Neural progenitor cell (in vitro differentiated cells): ENCODE results near the gene CALN1.
"Not testable (repeated sequence)": the region's sequence is repeated elsewhere in the genome, so short reads cannot be mapped to it uniquely, and the experiment has no call there.

Experiments
- EZH2 ChIP-seq: fragments of 200-600 bp; sonication (generic); IDR thresholded peaks from 2 replicates; pipeline ENCODE4 v1.6.1; 2017; ENCODE audit warnings: antibody characterized with exemption, mild to moderate bottlenecking, moderate library complexity
- EZH2phosphoT487 ChIP-seq: fragments of 200-600 bp; sonication (generic); IDR thresholded peaks from 2 replicates; pipeline ENCODE4 v1.6.1; 2017; ENCODE audit warnings: antibody characterized with exemption
- TF ChIP-seq, protein P1 (sequence below): fragments of 200-600 bp; sonication (generic); IDR thresholded peaks from 2 replicates; pipeline ENCODE4 v1.5.1; 2017; ENCODE audit warnings: antibody characterized with exemption, mild to moderate bottlenecking

DNA sequence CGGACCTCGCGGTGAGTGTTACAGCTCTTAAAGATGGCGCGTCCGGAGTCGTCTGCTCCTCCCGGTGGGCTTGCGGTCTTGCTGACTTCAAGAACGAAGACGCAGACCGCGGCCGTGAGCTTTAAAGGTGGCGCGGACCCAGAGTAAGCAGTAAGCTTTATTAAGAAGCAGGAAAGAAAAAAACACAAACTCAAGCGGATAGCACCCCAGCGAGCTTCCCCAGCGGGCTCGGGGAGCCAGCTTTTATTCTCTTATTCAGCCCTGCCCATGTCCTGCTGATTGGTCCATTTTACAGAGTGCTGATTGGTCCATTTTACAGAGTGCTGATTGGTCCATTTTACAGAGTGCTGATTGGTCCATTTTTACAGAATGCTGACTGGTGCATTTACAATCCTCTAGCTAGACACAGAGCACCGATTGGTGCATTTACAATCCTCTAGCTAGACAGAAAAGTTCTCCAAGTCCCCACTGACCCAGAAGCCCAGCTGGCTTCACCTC, at the start of gene CALN1:
- TF ChIP-seq, protein P1, sequence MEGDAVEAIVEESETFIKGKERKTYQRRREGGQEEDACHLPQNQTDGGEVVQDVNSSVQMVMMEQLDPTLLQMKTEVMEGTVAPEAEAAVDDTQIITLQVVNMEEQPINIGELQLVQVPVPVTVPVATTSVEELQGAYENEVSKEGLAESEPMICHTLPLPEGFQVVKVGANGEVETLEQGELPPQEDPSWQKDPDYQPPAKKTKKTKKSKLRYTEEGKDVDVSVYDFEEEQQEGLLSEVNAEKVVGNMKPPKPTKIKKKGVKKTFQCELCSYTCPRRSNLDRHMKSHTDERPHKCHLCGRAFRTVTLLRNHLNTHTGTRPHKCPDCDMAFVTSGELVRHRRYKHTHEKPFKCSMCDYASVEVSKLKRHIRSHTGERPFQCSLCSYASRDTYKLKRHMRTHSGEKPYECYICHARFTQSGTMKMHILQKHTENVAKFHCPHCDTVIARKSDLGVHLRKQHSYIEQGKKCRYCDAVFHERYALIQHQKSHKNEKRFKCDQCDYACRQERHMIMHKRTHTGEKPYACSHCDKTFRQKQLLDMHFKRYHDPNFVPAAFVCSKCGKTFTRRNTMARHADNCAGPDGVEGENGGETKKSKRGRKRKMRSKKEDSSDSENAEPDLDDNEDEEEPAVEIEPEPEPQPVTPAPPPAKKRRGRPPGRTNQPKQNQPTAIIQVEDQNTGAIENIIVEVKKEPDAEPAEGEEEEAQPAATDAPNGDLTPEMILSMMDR, result not testable (repeated sequence)
- not testable (repeated sequence) for TF ChIP-seq EZH2, EZH2phosphoT487
